ENCODE results near the gene STK39.
"Not testable (repeated sequence)": the region's sequence is repeated elsewhere in the genome, so short reads cannot be mapped to it uniquely, and the experiment has no call there.

The STK39 gene

DNA sequence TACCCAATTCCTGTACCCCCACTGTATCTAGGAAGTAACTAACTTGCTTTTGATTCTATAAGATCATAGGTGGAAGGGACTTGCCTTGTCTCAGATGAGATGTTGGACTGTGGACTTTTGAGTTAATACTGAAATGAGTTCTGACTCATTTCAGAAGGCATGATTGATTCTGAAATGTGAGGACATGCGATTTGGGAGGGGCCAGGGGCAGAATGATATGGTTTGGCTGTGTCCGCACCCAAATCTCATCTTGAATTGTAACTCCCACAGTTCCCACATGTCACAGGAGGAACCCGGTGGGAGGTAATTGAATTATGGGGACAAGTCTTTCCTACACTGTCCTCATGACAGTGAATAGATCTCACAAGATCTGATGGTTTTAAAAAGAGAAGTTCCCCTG is 165.9 kb downstream of the STK39 start:
- DNase-seq, result not testable (repeated sequence)

DNA sequence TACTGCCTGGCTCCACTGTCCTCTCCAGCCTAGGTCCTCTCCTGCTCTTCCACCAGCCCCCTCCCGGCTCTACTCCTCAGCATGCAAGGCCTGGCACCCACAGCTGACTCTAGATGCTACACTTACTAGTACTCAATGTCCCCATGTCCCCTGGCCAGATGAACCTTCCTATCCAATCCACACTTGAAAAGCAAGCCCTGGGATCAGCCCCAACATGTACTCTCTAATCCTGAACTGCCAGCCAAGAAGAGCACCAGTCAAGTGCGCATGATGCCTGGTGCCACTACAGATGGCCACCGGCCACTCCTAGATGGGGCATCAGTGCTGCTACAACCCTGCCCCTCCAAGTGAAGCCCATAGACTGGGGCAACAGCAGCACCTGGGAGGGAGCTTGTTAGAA is 168.2 kb downstream of the STK39 start:
- no peak for DNase-seq

- DNase-seq, result no peak
Measured at GRCh38 chr2:168076731-168077130, 170.7 kb downstream of the STK39 start.

DNA sequence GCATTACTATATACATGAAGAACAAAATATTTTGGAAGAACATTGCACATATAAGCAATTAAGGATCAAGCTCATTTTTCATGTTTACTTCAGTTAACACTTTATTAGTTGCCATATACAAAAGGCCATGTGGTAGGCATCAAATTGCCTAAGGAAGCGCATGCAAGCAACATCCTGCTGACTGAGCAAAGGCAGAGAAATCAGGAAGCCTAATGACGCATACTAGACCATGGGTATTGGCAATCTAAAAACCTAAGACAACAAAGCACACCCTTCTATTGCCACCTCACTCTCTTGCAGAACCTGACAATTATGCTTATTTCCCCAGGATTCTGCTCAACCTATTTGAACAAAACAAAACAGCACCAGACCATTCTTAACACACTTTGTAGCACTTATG is 171.9 kb downstream of the STK39 start:
- DNase-seq, result no peak

DNA sequence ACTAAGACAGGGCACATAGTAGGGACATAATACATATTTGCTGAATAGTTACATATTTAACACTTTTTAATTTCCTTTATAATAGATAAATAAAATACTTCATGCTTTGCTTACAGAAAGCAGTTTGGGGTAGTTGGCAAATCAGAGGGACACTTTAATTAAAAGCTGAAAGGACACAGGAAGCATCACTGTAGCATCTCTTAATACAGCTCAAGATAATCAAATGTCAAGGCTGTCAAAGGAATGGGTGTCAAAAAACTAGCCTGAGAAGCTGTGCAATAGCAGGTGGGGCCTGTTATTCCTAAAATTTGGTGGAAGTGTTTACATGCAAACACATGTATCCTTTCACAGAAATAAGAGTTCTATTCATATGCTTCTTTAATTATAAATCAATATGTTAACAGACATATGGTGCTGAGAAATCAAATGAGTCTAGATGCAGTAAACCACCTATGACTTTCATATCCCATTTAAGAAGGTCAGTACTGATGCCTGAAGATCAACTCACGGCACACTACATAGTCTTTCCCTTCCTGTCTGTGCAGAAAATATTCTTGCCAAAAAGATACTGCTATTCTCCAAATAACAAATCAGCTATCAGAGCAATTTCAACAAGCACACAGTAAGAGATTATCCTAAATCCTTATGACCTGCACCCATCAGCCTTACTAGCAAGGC is 174.6 kb downstream of the STK39 start:
- DNase-seq, result no peak

DNA sequence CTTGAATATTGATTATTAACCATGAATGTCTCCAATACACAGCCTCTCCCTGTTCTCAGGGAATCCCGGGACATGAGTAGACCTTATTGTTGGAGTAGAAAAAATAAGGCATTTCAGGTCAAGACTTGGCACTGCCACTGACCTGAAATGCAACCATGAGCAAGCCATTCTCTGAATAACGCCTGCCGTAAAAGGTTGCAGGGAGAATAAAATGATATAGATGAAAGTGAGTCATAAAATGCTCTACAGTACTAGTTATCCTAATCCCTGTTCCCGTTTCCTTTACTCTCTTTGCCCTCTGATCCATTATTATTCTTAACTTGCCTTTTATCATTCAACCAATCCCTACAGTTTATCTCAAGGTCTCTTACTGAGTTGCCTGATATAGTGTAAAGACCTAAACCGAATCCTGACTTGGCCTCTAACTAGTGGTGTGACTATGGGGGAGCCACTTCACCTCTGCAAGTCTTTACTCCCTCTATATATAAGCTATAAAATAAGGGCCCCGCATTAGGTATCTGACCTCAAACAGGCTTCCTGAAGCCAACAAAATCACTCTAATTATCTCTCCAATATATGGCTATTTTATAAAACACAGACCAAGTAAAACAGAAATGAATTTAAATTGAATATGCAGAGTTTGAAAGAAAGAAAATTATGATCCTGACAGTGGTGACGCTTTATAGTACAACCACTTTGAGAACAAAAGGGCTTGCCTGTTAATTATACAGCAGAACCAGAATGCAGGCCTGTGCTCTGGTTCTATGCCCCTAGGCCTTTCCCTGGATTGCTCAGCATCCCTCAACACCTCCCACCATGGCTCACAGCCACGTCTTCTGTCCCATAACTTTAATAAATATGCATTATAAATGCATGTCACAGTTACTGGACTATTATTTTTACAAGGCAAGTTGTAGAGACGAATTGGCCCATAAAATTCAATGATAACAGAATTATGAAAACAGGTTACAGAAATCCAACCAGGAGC is 183.1 kb downstream of the STK39 start:
- no peak for DNase-seq

GRCh38 chr2:168062936-168063335 is 184.5 kb downstream of the STK39 start:
- DNase-seq, result no peak

DNA sequence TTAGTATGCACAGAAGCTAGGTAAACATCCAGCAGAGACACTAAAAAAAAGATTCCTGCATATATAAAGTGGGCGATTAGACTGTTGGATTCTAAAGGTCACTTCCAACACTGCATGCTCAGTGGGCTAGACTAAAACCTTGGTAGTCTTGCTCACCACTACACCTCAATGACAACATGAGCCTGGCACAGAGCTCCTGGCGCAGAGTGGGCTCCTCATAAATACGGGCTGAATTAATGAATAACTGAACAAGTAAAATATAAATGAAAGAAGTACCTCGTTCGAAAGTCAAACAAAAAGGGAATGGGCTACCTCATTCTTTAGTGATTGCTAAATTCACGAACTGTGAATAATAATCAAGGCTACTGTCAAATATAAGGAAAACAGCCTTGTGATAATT is 185.3 kb downstream of the STK39 start:
- DNase-seq, result no peak

GRCh38 chr2:168060986-168061750 is 186.2 kb downstream of the STK39 start:
- no peak for DNase-seq

DNA sequence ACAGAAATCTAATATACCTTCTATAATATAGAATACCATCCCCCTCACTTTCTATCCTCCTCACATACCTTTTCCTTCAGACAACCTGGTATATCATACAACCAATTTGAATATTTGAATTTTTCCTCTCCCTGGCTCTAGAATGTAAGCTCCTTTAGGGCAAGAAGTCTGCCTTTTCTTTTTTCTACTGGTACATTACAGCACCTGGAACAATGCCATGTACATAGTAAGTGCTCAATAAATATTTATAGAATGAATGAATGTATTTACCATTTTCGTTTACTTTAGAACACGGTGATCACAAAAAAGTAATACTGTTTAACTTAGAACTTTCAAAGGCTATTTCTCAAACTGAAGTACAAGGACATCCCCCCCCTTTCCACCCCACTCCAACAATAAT is 187.6 kb downstream of the STK39 start:
- DNase-seq, result no peak

GRCh38 chr2:168058675-168059074 is 188.7 kb downstream of the STK39 start:
- DNase-seq, result no peak

DNA sequence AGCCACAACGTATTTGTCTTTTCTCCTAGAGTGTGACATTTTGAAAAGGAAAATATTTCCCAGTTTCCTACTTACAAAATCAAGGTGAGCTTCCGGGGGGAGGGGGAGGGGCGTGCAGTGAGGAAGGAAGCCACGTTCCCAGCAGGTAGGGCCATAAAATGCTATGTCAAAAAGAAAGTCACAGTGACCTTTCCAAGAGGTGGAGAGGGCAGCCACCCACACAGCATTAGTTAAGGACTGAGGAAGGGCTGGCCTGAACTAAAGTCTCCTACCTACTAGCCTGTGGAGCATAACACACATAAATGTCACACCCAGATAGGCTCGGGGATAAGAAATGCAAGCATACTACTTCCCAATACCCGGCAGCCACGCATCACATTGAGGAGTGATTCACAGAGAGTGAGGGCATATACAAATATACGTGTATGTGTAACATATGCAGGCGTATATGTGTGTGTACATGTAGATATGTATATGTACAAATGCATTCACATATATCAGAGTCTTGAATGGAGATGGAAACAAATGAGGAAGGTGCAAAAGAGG is 191.1 kb downstream of the STK39 start:
- no peak for DNase-seq

DNA sequence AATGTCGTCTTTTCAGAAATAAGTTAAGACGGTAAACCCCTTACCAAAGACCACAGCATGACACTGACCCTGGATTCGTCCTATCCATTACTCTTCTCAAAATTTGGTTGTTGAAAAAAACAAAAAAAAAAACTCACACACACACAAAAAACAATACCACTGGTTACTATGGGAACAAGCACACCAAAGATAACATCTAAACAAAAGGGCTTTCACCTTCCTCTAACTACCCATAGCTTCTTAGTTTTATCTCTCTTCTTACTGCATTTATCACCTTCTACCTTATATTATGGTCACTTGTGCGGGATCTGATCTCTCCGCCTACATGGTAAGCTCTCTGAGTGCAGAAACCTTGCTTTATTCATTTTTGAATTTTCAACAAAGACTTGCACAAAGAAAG is 192.7 kb downstream of the STK39 start:
- no peak for DNase-seq

- no peak for DNase-seq
Measured at GRCh38 chr2:168053676-168054075, 193.7 kb downstream of the STK39 start.

DNA sequence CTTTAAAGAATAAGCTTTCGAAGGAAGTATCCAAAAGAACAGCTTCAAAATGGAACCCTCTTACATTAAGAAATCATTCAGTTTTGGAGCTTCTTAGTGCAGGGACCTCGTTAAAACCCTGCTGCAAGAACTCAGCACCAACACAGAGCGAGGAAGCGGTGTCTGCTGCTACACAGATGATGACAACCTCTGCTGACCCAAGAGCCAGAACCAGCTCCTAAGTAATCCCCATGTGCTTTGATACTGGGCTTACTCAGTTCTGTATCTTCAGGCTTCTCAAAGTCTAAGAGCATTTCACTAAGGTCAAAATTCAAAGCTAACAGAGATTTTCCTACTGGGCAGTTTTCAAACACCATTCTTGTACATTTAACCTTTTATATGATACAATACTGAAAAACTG is 194.6 kb downstream of the STK39 start:
- no peak for DNase-seq

- no peak for DNase-seq
Measured at GRCh38 chr2:168050377-168050776, 197.0 kb downstream of the STK39 start.

DNA sequence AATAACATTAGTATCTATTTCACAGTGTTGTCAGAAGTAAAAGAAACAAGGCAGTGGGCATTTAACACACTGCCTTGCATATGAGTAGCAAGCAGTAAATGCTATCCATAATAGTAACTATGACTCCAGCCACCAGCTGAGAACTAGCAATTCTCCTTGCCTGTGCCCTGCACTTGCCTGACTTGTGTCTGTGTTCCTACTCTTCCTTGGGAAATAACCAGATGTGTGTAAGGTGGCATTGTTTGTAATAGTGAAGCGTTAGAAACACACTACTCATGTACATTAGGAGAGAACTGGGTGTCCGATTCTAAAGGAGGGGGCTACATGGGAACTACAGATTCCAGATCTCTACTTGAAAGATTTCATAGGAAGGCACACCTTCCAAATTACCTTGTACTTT is 197.8 kb downstream of the STK39 start:
- DNase-seq, result no peak

- no peak for DNase-seq
Measured at GRCh38 chr2:168047091-168047690, 200.2 kb downstream of the STK39 start.

GRCh38 chr2:168044579-168044978 is 202.8 kb downstream of the STK39 start:
- DNase-seq, result no peak

- no peak for DNase-seq
Measured at GRCh38 chr2:168044176-168044575, 203.2 kb downstream of the STK39 start.

DNA sequence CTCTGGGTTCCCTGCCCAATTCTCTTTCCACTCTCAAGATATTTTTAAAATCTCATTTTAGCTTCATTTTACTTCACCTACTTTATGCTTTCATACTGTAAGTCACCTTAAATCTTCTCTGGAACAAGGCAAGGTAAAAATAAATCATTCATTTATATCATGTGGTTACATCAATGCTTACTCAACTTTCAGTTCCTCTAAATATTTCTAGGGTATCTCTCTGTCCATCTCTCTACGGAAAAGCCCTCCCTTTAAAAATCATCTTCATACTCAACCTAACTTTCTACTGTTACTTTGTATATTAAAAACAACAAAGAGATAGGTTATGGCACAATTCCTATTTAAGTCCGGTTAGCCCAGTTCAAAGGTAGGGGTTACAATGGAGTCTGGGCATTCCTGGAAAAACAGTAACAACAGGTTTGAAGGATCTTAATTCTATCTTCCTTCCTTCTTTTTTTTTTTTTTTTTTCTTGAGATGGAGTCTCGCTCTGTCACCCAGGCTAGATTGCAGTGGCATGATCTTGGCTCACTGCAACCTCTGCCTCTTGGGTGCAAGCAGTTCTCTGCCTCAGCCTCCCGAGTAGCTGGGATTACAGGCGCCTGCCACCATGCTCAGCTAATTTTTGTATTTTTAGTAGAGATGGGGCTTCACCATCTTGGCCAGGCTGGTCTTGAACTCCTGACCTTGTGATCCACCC is 205.1 kb downstream of the STK39 start:
- DNase-seq, result not testable (repeated sequence)

DNA sequence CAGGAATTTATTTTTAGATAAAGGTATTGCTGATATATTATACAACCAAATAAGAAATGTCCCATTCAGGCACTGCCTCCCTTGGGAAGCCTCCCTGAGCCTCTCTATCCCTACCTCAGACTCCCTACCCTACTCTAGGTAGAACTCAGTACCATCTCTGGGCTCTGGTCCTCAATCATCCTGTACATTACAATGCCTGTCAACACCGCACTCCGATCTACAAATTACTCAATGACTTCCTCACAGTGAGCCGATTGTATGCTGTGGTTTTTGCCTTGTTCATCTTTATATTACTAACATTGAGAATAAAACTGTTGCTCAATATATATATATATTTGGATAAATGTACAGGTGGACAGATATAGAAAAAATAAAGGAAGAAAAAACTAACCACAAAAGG is 207.5 kb downstream of the STK39 start:
- DNase-seq, result no peak

Data from stimulated activated CD4-positive, alpha-beta T cell treated with anti-CD3 and anti-CD28 coated beads, Interleukin-1b, Interleukin-23, amount 100 ng/mL, for 48 hours (primary cell).